Thoracic aorta (tissue), 2 donors: ENCODE data around the gene RRP7A. TPM values are rescaled to one million over a fixed set of nuclear protein-coding genes. Genes with fewer than 3 reads are reported as not detected.
"Not testable (repeated sequence)": the region's sequence is repeated elsewhere in the genome, so short reads cannot be mapped to it uniquely, and the experiment has no call there.

ENCODE experiments used
- ATAC-seq: fragments of 150-250 bp; one replicate; pipeline ENCODE4 v1.8.0; 2017; ENCODE audit warnings: low read depth; ENCODE audit not compliant: insufficient number of reproducible peaks, low FRiP score
- DNase-seq: peaks from one replicate; pipeline ENCODE4 v3.0.0-alpha.2; 2020; ENCODE audit warnings: low spot score
- H3K27ac ChIP-seq, 2 donors: fragments of 200-600 bp; sonication (generic); 1 replicate in 1 of 2; 2 replicates in 1 of 2; pipeline ENCODE4 v1.5.1; 2016; ENCODE audit warnings: mild to moderate bottlenecking in 2 of 2, moderate library complexity in 2 of 2
- H3K27me3 ChIP-seq: fragments of 200-600 bp; sonication (generic); replicated peaks from 2 replicates; pipeline ENCODE4 v1.6.0; 2016; ENCODE audit warnings: mild to moderate bottlenecking; ENCODE audit not compliant: insufficient read depth
- H3K36me3 ChIP-seq: fragments of 200-600 bp; sonication (generic); one replicate; pipeline ENCODE4 v1.5.1; 2016
- H3K4me1 ChIP-seq, 2 donors: fragments of 200-600 bp; sonication (generic); 1 replicate in 1 of 2; 2 replicates in 1 of 2; pipeline versions ENCODE4 v1.5.1 to v1.6.0; 2016; ENCODE audit warnings: low read depth in 2 of 2, mild to moderate bottlenecking in 1 of 2; ENCODE audit not compliant: control insufficient read depth in 1 of 2
- H3K4me3 ChIP-seq: fragments of 200-600 bp; sonication (generic); 2 replicates; pipeline ENCODE4 v1.5.1; 2016; ENCODE audit warnings: mild to moderate bottlenecking
- H3K9me3 ChIP-seq: fragments of 200-600 bp; sonication (generic); 2 replicates; pipeline ENCODE4 v1.5.1; 2016
- total RNA-seq, 2 donors: library from RNA; depleted of rRNA; stranded (reverse); fragments of >200 nt; gene quantifications; one replicate each; pipeline versions ENCODE4 v1.1.0 to v1.2.3, GENCODE V29; 2016
- TF ChIP-seq, protein P1 (sequence below): fragments of 200-600 bp; sonication (generic); IDR thresholded peaks from one replicate; pipeline ENCODE4 v1.5.1; 2019; ENCODE audit warnings: antibody characterized with exemption

RRP7A gene, protein sequence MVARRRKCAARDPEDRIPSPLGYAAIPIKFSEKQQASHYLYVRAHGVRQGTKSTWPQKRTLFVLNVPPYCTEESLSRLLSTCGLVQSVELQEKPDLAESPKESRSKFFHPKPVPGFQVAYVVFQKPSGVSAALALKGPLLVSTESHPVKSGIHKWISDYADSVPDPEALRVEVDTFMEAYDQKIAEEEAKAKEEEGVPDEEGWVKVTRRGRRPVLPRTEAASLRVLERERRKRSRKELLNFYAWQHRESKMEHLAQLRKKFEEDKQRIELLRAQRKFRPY
- 10 to 100 TPM; 22.0 to 24.1 TPM for total RNA-seq

- H3K4me3 ChIP-seq: peak within 1 kb of the TSS; percentile 94
- H3K27ac ChIP-seq: peak within 1 kb of the TSS in 1 of 2 donors; percentile 54
- H3K27me3 ChIP-seq: no peaks in the 10 kb centered on the region
- H3K36me3 ChIP-seq: no peaks in the 10 kb centered on the region
- TF ChIP-seq, protein P1, sequence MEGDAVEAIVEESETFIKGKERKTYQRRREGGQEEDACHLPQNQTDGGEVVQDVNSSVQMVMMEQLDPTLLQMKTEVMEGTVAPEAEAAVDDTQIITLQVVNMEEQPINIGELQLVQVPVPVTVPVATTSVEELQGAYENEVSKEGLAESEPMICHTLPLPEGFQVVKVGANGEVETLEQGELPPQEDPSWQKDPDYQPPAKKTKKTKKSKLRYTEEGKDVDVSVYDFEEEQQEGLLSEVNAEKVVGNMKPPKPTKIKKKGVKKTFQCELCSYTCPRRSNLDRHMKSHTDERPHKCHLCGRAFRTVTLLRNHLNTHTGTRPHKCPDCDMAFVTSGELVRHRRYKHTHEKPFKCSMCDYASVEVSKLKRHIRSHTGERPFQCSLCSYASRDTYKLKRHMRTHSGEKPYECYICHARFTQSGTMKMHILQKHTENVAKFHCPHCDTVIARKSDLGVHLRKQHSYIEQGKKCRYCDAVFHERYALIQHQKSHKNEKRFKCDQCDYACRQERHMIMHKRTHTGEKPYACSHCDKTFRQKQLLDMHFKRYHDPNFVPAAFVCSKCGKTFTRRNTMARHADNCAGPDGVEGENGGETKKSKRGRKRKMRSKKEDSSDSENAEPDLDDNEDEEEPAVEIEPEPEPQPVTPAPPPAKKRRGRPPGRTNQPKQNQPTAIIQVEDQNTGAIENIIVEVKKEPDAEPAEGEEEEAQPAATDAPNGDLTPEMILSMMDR: no peak
- DNase-seq (peak; percentile 31), ATAC-seq (peak; percentile 22)
- H3K9me3 ChIP-seq: no peaks in the 10 kb centered on the region
- peaks cover 6 to 8% of the 10 kb centered on the region in 2 donors for H3K4me1 ChIP-seq
Observed at GRCh38 chr22:42519525-42520401, at the start of gene RRP7A. TSS of gene RRP7A (minus strand) at chr22:42519796. CDS start at chr22:42519786, 10 bp downstream.

DNA sequence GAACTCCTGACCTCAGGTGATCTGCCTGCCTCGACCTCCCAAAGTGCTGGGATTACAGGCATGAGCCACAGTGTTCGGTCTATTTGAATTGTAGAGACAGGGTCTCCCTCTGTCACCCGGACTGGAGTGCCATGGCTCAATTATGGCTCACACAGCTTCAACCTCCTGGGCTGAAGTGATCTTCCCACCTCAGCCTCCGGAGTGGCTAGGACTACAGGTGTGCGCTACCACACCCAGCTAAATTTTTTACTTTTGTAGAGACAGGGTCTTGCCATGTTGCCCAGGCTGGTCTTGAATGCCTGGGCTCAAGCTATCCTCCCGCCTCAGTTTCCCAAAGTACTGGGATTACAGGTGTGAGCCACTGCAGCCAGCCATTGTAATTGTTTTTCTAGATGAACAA, 48.4 kb upstream of the RRP7A start:
- H3K27ac ChIP-seq, H3K4me1 ChIP-seq, H3K27me3 ChIP-seq, H3K9me3 ChIP-seq, DNase-seq, ATAC-seq, H3K36me3 ChIP-seq, H3K4me3 ChIP-seq: not testable (repeated sequence)

GRCh38 chr22:42565956-42566355, 46.4 kb upstream of the RRP7A start:
- TF ChIP-seq, protein P1: no peak
- no peaks in the 10 kb centered on the region for H3K27me3 ChIP-seq
- ATAC-seq: no peak
- no peaks in the 10 kb centered on the region for H3K4me1 ChIP-seq
- H3K27ac ChIP-seq: no peak overlapping the region
- H3K9me3 ChIP-seq: no peaks in the 10 kb centered on the region
- no peaks in the 10 kb centered on the region for H3K36me3 ChIP-seq
- no peak for DNase-seq
- H3K4me3 ChIP-seq: no peak overlapping the region

- DNase-seq: no peak
- no peaks in the 10 kb centered on the region for H3K36me3 ChIP-seq
Observed at GRCh38 chr22:42564699-42565098, 45.1 kb upstream of the RRP7A start.

GRCh38 chr22:42563943-42564342, 44.3 kb upstream of the RRP7A start:
- ATAC-seq, H3K9me3 ChIP-seq, H3K4me1 ChIP-seq, DNase-seq, H3K4me3 ChIP-seq, H3K27me3 ChIP-seq, H3K27ac ChIP-seq, H3K36me3 ChIP-seq: not testable (repeated sequence)

More at GRCh38 chr22:42564699-42565098, 45.1 kb upstream of the RRP7A start:
- H3K27ac ChIP-seq: no peak overlapping the region
- ATAC-seq: no peak
- H3K4me3 ChIP-seq: no peak overlapping the region
- no peaks in the 10 kb centered on the region for H3K4me1 ChIP-seq
- no peaks in the 10 kb centered on the region for H3K9me3 ChIP-seq
- TF ChIP-seq, protein P1: no peak
- no peaks in the 10 kb centered on the region for H3K27me3 ChIP-seq

GRCh38 chr22:42562684-42563083, 43.1 kb upstream of the RRP7A start:
- no peak for ATAC-seq
- Histone ChIP-seq H3K4me1 (no peaks in the 10 kb centered on the region), H3K4me3 (no peak overlapping the region), H3K27ac (no peak overlapping the region), H3K9me3 (no peaks in the 10 kb centered on the region), H3K36me3 (no peaks in the 10 kb centered on the region), H3K27me3 (no peaks in the 10 kb centered on the region)
- TF ChIP-seq, protein P1: no peak
- DNase-seq: no peak
